ENCODE data around the gene SLC26A11. TPM values are rescaled to one million over a fixed set of nuclear protein-coding genes. Genes with fewer than 3 reads are reported as not detected.

Gene SLC26A11
- polyA plus RNA-seq (2012; ENCODE audit: missing spikeins), result 2.0 TPM

- FAIRE-seq (peak; percentile 38), DNase-seq (ENCODE audit: insufficient read length) (peak; percentile 92)
- TF ChIP-seq TAF1 (IDR thresholded peaks at IDR 0.05; ENCODE audit: borderline replicate concordance, low read depth, low read length) (0 out of 2 replicates have a peak, but pooled peaks have one; percentile 2), POLR2A (IDR thresholded peaks at IDR 0.05; ENCODE audit: low read depth, low read length) (no peak)
Measured at GRCh38 chr17:80220054-80220735, at the start of gene SLC26A11, which contains the start of gene SGSH. TSS of gene SLC26A11 (plus strand) at chr17:80220427. CDS start at chr17:80221561, 1,134 bp downstream. TSS of gene SGSH (minus strand) at chr17:80220333. CDS start at chr17:80220313, 20 bp downstream.

GRCh38 chr17:80171681-80172080, 48.5 kb upstream of the SLC26A11 start:
- no peak for DNase-seq (ENCODE audit: insufficient read length)
- no peak for FAIRE-seq
- TF ChIP-seq POLR2AphosphoS5 (IDR thresholded peaks at IDR 0.05; ENCODE audit: low read depth, low read length), result no peak
- TF ChIP-seq POLR2A (IDR thresholded peaks at IDR 0.05; ENCODE audit: low read depth, low read length), result no peak
- no peak for TF ChIP-seq TAF1 (IDR thresholded peaks at IDR 0.05; ENCODE audit: borderline replicate concordance, low read depth, low read length)

- no peak for TF ChIP-seq POLR2A (IDR thresholded peaks at IDR 0.05; ENCODE audit: low read depth, low read length)
- TF ChIP-seq TAF1 (IDR thresholded peaks at IDR 0.05; ENCODE audit: borderline replicate concordance, low read depth, low read length), result no peak
- no peak for TF ChIP-seq POLR2AphosphoS5 (IDR thresholded peaks at IDR 0.05; ENCODE audit: low read depth, low read length)
- FAIRE-seq (no peak), DNase-seq (ENCODE audit: insufficient read length) (no peak)
Measured at GRCh38 chr17:80173126-80173525, 47.1 kb upstream of the SLC26A11 start.

DNA sequence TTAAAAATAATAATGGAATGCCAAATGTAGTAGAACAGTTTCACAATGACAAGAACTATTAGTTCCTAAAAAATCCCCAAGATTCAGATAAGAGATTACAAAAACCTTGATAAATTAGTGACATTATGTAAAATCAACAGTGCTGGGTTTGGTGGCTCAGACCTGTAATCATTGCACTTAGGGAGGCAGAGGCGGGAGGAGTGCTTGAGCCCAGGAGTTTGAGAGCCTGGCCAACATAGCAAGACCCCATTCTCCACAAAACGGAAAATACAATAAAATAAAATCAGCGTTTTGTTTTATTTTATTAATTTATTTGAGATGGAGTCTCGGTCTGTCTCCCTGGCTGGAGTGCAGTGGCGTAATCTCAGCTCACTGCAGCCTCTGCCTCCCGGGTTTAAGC, 46.3 kb upstream of the SLC26A11 start:
- TF ChIP-seq POLR2A (IDR thresholded peaks at IDR 0.05; ENCODE audit: low read depth, low read length) (no peak), TAF1 (IDR thresholded peaks at IDR 0.05; ENCODE audit: borderline replicate concordance, low read depth, low read length) (no peak), POLR2AphosphoS5 (IDR thresholded peaks at IDR 0.05; ENCODE audit: low read depth, low read length) (no peak)
- FAIRE-seq, result no peak
- no peak for DNase-seq (ENCODE audit: insufficient read length)

DNA sequence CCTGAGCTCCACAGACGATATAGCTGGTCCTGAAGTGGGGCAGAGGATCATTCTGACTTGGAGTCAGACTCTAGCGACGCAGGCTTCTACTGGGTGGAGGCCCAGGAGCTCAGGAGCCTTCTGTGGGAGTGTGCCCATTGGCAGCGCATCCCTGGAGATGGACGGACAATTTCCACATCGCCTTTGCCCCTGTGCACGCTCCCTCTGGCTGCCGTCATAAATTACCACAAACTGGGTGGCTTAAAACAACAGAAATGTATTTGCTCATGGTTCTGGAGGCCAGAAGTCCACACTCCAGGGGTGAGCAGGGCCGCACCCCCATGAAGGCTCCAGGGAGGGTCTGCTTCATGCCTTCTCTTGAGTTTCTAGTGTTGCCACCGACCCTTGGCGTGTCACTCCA, 43.5 kb upstream of the SLC26A11 start:
- FAIRE-seq (no peak), DNase-seq (ENCODE audit: insufficient read length) (no peak)
- no peak for TF ChIP-seq POLR2A (IDR thresholded peaks at IDR 0.05; ENCODE audit: low read depth, low read length)
- no peak for TF ChIP-seq POLR2AphosphoS5 (IDR thresholded peaks at IDR 0.05; ENCODE audit: low read depth, low read length)
- no peak for TF ChIP-seq TAF1 (IDR thresholded peaks at IDR 0.05; ENCODE audit: borderline replicate concordance, low read depth, low read length)

GRCh38 chr17:80177986-80178595, 42.1 kb upstream of the SLC26A11 start:
- FAIRE-seq (no peak), DNase-seq (ENCODE audit: insufficient read length) (no peak)
- no peak for TF ChIP-seq POLR2AphosphoS5 (IDR thresholded peaks at IDR 0.05; ENCODE audit: low read depth, low read length)

DNA sequence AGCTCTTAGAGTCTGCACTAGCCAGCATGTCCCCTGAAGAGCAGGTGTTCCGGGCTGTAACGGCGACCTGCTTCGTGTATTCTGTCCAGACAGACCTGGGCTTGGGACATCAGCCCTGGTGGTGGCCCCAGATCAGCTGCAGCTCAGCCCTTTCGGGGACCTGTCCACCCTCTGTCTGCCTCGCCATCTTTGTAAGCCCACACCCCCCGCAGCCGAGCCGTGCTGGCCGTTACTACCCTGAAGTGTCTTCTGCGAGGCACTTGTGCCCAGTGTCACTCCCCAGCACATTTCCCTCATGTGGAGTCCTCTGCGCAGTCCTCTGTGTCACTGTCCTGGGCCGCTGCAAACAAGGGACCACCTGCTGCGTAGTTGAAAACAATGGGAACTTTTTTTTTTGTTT, 40.0 kb upstream of the SLC26A11 start:
- DNase-seq (ENCODE audit: insufficient read length) (no peak), FAIRE-seq (no peak)
- TF ChIP-seq POLR2A (IDR thresholded peaks at IDR 0.05; ENCODE audit: low read depth, low read length) (no peak), POLR2AphosphoS5 (IDR thresholded peaks at IDR 0.05; ENCODE audit: low read depth, low read length) (no peak), TAF1 (IDR thresholded peaks at IDR 0.05; ENCODE audit: borderline replicate concordance, low read depth, low read length) (no peak)

GRCh38 chr17:80181431-80181830, 38.8 kb upstream of the SLC26A11 start:
- TF ChIP-seq POLR2AphosphoS5 (IDR thresholded peaks at IDR 0.05; ENCODE audit: low read depth, low read length), result no peak
- TF ChIP-seq TAF1 (IDR thresholded peaks at IDR 0.05; ENCODE audit: borderline replicate concordance, low read depth, low read length), result no peak
- TF ChIP-seq POLR2A (IDR thresholded peaks at IDR 0.05; ENCODE audit: low read depth, low read length), result no peak
- FAIRE-seq, result no peak
- no peak for DNase-seq (ENCODE audit: insufficient read length)

DNA sequence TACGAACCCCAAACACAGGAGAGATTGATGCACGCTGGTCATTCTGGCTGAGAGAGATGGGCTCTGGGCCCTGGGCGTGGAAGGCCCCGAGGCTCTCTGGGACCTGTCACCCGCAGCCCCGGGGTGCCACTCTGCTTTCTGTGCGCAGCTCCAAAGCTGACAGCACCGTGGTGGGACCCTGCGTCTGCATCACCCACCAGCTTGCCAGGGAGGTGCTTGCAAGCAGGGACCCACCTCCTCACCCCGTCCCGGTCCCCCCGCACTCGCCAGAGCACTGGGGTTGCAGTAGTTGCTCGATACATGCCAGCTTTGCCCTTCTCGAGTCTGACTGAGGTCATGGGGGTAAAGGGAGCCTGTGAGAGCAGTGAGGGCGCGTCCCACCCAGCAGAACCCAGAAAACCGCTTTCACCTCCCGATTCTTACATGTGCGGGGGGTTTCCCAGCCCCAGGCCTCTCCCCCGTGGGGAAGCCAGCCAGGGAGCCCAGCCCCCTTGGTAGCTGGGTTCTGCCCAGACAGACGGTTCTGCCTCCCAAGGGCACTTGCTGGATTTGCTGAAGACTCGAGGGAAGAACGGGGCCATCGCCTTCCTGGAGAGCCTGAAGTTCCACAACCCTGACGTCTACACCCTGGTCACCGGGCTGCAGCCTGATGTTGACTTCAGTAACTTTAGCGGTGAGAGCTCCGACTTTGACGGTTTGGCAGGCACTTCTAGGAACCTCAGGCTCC, 37.9 kb upstream of the SLC26A11 start:
- no peak for FAIRE-seq
- no peak for DNase-seq (ENCODE audit: insufficient read length)
- TF ChIP-seq POLR2A (IDR thresholded peaks at IDR 0.05; ENCODE audit: low read depth, low read length) (no peak), TAF1 (IDR thresholded peaks at IDR 0.05; ENCODE audit: borderline replicate concordance, low read depth, low read length) (no peak), POLR2AphosphoS5 (IDR thresholded peaks at IDR 0.05; ENCODE audit: low read depth, low read length) (no peak)

- FAIRE-seq, result no peak
- no peak for TF ChIP-seq POLR2A (IDR thresholded peaks at IDR 0.05; ENCODE audit: low read depth, low read length)
- no peak for TF ChIP-seq POLR2AphosphoS5 (IDR thresholded peaks at IDR 0.05; ENCODE audit: low read depth, low read length)
- no peak for TF ChIP-seq TAF1 (IDR thresholded peaks at IDR 0.05; ENCODE audit: borderline replicate concordance, low read depth, low read length)
Measured at GRCh38 chr17:80182845-80183223, 37.4 kb upstream of the SLC26A11 start.

DNA sequence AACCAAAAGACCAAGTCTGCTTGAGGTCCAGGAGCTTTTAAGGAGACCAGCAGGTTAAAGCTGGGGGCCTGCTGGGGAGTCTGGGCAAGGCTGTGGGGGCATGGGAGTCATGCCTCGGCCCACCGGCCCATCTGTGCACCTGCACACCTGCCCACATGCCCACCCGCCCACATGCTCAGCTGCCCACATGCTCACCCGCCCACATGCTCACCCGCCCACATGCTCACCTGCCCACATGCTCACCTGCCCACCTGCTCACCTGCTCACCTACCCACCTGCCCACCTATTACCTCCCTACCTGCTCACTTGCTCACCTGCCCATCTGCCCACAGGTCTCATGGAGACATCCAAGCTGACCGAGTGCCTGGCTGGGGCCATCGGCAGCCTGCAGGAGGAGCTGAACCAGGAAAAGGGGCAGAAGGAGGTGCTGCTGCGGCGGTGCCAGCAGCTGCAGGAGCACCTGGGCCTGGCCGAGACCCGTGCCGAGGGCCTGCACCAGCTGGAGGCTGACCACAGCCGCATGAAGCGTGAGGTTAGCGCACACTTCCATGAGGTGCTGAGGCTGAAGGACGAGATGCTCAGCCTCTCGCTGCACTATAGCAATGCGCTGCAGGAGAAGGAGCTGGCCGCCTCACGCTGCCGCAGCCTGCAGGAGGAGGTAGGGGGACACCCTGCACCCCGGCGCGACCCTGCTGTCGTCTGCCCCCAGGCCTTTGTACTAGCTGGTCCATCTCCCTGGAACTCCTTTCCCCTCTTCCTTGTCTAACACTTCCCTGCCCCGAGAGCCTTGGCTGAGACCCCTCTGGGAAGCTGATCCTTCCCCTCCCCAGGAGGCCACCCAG, 36.4 kb upstream of the SLC26A11 start:
- DNase-seq (ENCODE audit: insufficient read length) (no peak), FAIRE-seq (no peak)
- TF ChIP-seq POLR2A (IDR thresholded peaks at IDR 0.05; ENCODE audit: low read depth, low read length) (no peak), TAF1 (IDR thresholded peaks at IDR 0.05; ENCODE audit: borderline replicate concordance, low read depth, low read length) (no peak), POLR2AphosphoS5 (IDR thresholded peaks at IDR 0.05; ENCODE audit: low read depth, low read length) (no peak)

More at GRCh38 chr17:80182845-80183223, 37.4 kb upstream of the SLC26A11 start:
- DNase-seq (ENCODE audit: insufficient read length), result no peak

Data from GM12892 (cell line).